ENCODE results near the gene SMKR1.
"Not testable (repeated sequence)": the region's sequence is repeated elsewhere in the genome, so short reads cannot be mapped to it uniquely, and the experiment has no call there.

The SMKR1 gene

GRCh38 chr7:129482781-129483180 lies 19.6 kb upstream of the SMKR1 start:
- no peak for DNase-seq (ENCODE audit: low read depth)

DNA sequence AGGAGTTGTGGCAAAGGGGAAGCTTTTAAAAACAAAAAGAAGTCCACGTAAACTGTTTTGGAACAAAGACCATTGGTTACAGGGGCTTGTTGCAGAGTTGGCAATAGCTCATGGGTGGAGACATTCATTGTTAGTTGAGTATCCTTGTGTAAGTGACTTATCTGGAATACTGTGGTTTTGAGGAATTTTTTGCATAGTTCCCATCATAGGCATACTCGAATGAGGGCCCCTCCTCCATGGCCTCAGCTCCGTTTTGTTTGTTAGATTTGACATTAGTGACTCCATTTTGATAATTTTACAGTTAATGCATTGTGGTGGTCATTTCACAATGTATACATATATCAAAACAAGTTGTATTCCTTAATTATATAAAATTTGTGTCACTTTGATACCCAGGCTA lies 12.8 kb upstream of the SMKR1 start:
- DNase-seq (ENCODE audit: low read depth): no peak

DNA sequence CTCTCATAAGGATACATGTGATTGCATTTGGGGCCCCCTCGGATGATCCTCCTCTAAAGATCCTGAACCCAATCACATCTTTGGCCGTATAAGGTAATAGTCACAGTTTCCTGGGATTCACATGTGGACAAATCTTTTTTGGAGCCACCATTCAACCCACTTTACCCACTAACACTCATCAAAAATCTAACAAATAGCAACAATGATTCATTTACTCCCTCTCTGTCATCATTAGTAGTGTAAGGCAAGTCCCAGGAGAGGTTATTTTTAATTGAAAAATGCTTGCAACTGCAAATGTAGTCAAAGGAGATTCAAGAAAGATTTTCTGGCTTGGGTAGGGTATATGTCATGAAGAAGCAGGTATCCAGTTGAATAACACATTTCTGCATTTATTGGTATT lies 9.9 kb upstream of the SMKR1 start:
- DNase-seq (ENCODE audit: low read depth): no peak

DNA sequence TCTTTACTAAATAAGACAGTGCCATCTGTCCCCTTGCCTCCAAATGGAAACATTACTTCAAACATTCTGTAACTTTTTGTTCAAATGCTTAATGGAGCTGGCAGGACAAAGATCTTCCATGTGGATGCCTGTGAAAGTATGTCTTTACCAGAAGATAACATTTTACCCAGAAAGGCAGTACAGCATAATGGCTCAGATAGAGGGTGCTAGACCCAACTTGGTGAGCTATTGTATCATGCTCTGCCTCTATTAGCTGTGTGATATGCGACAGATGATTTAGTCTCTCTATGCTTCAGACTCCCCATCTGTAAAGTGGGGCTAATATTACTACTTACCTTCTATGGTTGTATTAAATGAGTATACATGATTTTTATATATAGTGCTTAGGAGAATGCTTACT lies 8.8 kb upstream of the SMKR1 start:
- DNase-seq (ENCODE audit: low read depth): no peak

DNA sequence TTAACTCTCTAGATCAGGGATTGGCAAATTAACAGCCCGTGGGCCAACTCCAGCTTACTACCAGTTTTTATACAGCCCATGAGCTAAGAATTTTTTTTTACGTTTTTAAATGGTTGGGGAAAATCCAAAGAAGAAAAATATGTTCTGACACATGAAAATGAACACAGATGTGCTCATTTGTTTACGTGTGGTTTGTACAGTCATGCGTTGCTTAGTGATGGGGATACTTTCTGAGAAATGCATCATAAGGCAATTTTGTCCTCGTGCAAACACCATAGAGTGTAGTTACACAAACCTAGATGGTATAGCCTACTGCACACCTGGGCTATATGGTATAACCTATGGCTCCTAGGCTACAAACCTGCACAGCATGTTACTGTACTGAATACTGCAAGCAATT lies 8.3 kb upstream of the SMKR1 start:
- no peak for DNase-seq (ENCODE audit: low read depth)

GRCh38 chr7:129495987-129496386 lies 6.3 kb upstream of the SMKR1 start:
- no peak for DNase-seq (ENCODE audit: low read depth)

GRCh38 chr7:129496653-129497052 lies 5.7 kb upstream of the SMKR1 start:
- no peak for DNase-seq (ENCODE audit: low read depth)

GRCh38 chr7:129497156-129497555 lies 5.2 kb upstream of the SMKR1 start:
- no peak for DNase-seq (ENCODE audit: low read depth)

- DNase-seq (ENCODE audit: low read depth): no peak
Measured at GRCh38 chr7:129498021-129498420, 4.3 kb upstream of the SMKR1 start.

DNA sequence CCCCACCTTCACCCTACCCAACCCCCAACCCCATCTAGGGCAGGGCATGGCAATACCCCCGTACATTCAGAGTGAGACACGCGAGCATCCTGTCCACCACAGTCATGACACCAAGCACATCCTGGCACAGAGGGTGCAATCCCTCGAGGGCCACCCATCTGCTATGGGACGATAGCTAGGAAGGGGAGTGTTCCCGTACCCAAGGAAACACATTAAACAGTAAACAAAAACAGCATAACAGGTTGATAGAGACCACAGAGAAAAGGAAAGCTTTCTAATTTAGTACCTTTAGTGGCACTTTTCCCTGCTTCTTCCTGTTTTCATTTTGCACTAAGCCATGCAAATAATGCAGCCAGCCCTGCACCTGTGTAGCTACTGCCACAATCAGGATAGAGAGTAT lies 2.3 kb upstream of the SMKR1 start:
- no peak for DNase-seq (ENCODE audit: low read depth)

- no peak for DNase-seq (ENCODE audit: low read depth)
Measured at GRCh38 chr7:129502708-129503685, 666 bp downstream of the SMKR1 start.

- DNase-seq (ENCODE audit: low read depth): no peak
Measured at GRCh38 chr7:129503725-129504124, 1.4 kb downstream of the SMKR1 start.

- DNase-seq (ENCODE audit: low read depth): no peak
Measured at GRCh38 chr7:129512192-129512591, 9.9 kb downstream of the SMKR1 start.

- DNase-seq (ENCODE audit: low read depth): no peak
Measured at GRCh38 chr7:129513546-129513945, 11.2 kb downstream of the SMKR1 start.

DNA sequence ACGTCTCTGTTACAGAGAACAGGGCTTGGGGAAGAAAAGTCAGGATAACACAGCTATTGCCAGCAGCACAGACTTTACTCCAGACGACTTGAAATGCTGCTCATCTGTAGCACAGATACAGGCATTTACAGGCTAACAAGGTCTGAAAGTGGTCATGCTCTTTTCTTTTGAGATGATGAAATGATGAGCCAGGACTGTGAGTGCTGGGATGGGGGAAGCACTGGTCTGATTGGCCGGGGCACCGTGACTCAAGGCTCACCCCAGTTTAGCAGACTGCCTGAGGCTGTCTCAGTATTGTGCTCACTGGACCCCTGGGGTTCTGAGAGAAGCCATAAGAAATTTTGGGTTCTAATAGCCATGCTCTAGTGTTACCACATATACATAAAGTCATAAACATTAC lies 12.4 kb downstream of the SMKR1 start:
- DNase-seq (ENCODE audit: low read depth): no peak

GRCh38 chr7:129515381-129515780 lies 13.1 kb downstream of the SMKR1 start:
- DNase-seq (ENCODE audit: low read depth): no peak

DNA sequence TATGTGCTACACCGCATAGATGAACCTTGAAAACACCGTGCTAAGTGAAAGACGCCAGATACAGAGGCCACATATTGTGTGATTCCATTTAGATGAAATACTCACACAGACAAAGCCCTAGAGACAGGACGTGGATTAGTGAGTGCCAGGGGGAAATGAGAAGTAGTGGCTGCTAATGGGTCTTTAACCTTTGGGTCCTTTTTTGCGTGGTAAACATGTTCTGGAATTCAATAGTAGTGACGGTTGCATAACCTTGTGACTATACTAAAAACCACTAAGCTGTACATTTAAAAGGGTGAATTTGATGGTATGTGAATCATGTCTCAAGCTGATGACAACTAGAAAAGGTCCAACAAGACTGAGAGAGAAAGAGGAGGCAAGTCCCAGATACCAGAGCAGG lies 15.6 kb downstream of the SMKR1 start:
- DNase-seq (ENCODE audit: low read depth): no peak

GRCh38 chr7:129519464-129519863 lies 17.1 kb downstream of the SMKR1 start:
- no peak for DNase-seq (ENCODE audit: low read depth)

GRCh38 chr7:129522088-129522970 lies 20.0 kb downstream of the SMKR1 start:
- DNase-seq (ENCODE audit: low read depth): no peak

- no peak for DNase-seq (ENCODE audit: low read depth)
Measured at GRCh38 chr7:129522971-129523340, 20.6 kb downstream of the SMKR1 start.

GRCh38 chr7:129523924-129524323 lies 21.6 kb downstream of the SMKR1 start:
- DNase-seq (ENCODE audit: low read depth): no peak

DNA sequence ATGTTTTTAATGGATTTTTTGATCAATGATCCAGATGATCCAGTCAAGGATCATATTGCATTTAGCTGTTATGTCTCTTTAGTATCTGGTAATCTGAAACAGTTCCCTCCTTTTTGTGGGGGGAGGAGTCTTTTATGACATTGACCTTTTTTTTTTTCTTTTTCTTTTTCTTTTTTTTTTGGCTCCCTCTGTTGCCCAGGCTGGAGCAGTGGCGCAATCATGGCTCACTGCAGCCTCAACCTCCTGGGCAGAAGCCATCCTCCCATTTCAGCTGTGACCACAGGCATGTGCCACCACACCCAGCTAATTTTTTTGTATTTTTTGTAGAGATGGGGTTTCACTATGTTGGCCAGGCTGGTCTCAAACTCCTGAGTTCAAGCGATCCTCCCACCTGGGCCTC lies 22.1 kb downstream of the SMKR1 start:
- DNase-seq (ENCODE audit: low read depth): not testable (repeated sequence)

DNA sequence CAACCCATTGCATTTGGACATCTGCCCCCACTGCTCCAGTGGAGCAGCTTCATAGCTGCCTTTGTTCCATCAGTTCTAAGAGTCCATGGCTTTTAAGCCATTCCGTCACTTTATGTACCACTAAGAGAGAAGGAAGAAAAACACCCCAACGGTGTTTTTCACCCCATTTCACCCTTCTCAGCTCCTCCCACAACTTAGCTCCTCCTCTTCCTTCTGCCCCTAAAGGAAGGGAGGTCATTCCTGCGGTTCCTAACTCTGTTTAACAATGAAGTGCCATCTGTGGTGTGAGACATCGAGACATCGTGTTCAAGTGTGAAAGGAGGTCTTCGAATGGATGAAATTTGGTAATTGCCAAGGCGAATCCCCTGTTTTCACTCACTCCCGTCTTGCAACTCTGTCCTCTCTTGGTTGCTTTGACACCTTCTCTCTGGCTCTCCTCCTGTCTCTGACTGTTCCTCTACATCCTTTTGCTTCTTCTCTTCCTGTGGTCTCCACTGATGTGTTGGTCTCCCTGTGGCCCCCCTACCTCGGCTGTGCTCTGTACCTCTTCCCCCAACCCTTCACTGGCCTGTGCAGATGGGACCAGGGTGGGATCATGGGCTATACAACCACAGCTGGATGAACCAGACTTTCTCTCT lies 23.0 kb downstream of the SMKR1 start:
- DNase-seq (ENCODE audit: low read depth): no peak

All from stimulated activated CD8-positive, alpha-beta memory T cell treated with anti-CD3 and anti-CD28 coated beads, Interleukin-12 subunit alpha, Interleukin-12 subunit beta, amount 100 ng/mL, for 4 hours (primary cell).